SK-N-MC (cell line): ENCODE results near the gene PTCRA.
"Not testable (repeated sequence)": the region's sequence is repeated elsewhere in the genome, so short reads cannot be mapped to it uniquely, and the experiment has no call there.

Experiments
- EZH2 ChIP-seq: fragments of 200-600 bp; sonication (generic); IDR thresholded peaks from one replicate; pipeline ENCODE4 v1.6.1; 2017; ENCODE audit warnings: antibody characterized with exemption
- POLR2AphosphoS5 ChIP-seq: IDR thresholded peaks from 2 replicates; pipeline ENCODE4 v1.6.1; 2012; ENCODE audit warnings: mild to moderate bottlenecking, low read depth, low read length, borderline replicate concordance

DNA sequence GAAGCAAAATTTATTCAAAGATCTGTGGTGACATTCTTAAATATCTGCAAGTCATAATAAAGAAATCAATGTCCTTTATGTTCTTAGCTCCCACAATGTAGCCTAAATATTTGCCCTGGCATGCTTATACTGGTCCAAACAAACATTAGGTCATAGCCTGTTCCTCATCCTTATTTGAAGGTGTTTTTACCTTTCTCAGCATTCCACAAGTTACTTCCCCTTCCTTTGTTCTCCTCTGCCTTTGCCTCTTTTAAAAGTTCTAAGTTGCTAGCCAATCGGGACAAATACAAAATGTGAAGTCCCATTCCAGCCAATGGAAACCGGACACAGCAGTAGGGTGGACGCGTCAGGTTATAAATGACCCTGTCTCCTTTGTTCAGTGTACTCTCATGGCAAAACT, 38.6 kb downstream of the PTCRA start:
- not testable (repeated sequence) for TF ChIP-seq POLR2AphosphoS5, EZH2
